Small intestine (tissue), 7 donors: ENCODE results near the gene ITIH3. TPM values are rescaled to one million over a fixed set of nuclear protein-coding genes. Genes with fewer than 3 reads are reported as not detected.

ENCODE experiments used
- DNase-seq, 2 donors: peaks; one replicate each; pipeline versions ENCODE4 v3.0.0 to v3.0.0-alpha.2; 2013
- FAIRE-seq: peaks from 2 replicates; lab custom pipeline; 2012; peaks lifted over from hg19 to GRCh38; lab: Jason Lieb, UNC
- H3K27ac ChIP-seq, 3 donors: one replicate each; pipeline ENCODE4 v1.5.1; 2013; ENCODE audit warnings: low read length in 2 of 3, mild to moderate bottlenecking in 2 of 3, control low read depth in 1 of 3, inconsistent platforms in 1 of 3, low read depth in 1 of 3, moderate library complexity in 1 of 3
- H3K27me3 ChIP-seq, 3 donors: one replicate each; pipeline ENCODE4 v1.6.1; 2013; ENCODE audit warnings: low read length in 3 of 3, inconsistent platforms in 1 of 3; ENCODE audit not compliant: control insufficient read depth in 3 of 3, insufficient read depth in 3 of 3
- H3K36me3 ChIP-seq, 3 donors: one replicate each; pipeline ENCODE4 v1.6.1; 2013; ENCODE audit warnings: low read length in 3 of 3, inconsistent platforms in 1 of 3, low read depth in 1 of 3, mild to moderate bottlenecking in 1 of 3, moderate library complexity in 1 of 3; ENCODE audit not compliant: control insufficient read depth in 3 of 3, insufficient read depth in 2 of 3
- H3K4me1 ChIP-seq, 3 donors: one replicate each; pipeline ENCODE4 v1.6.1; 2013; ENCODE audit warnings: low read length in 2 of 3, inconsistent platforms in 1 of 3, low read depth in 1 of 3, mild to moderate bottlenecking in 1 of 3, moderate library complexity in 1 of 3; ENCODE audit not compliant: control insufficient read depth in 3 of 3, insufficient read depth in 2 of 3
- H3K4me3 ChIP-seq, 3 donors: one replicate each; pipeline ENCODE4 v1.5.1; 2013; ENCODE audit warnings: low read length in 3 of 3, control low read depth in 1 of 3, inconsistent platforms in 1 of 3, low read depth in 1 of 3, mild to moderate bottlenecking in 1 of 3, moderate library complexity in 1 of 3
- H3K9me3 ChIP-seq, 2 donors: one replicate each; pipeline ENCODE4 v1.6.1; 2013; ENCODE audit warnings: low read depth in 1 of 2, low read length in 1 of 2; ENCODE audit not compliant: control insufficient read depth in 2 of 2, insufficient read depth in 1 of 2
- WGBS, 3 donors: extraction: QIAGEN DNeasy Blood & Tissue Kit; methylation state at CpG; one replicate each; pipeline ENCODE4 v1.1.7; 2013; 5-methylcytosine and 5-hydroxymethylcytosine counted together
- polyA plus RNA-seq, 4 donors: library from polyadenylated mRNA; stranded (reverse) in 3 of 4; unstranded in 1 of 4; fragments of 200-250 nt in 3 of 4; fragments of 120-200 nt in 1 of 4; gene quantifications; one replicate each; pipeline versions ENCODE4 v1.2.1 to v1.2.3, GENCODE V29; 2013
- donor health status: healthy with polysubstance abuse.
- donor health status: control.
- donor health status: control.
- donor health status: Bipolar disorder and iron deficiency.
- donor health status: healthy.

Gene ITIH3
- polyA plus RNA-seq, 4 donors: 1.8 to 6.7 TPM; not detected in 2

GRCh38 chr3:52854013-52854412 lies 59.4 kb downstream of the ITIH3 start:
- Histone ChIP-seq H3K27ac (no peak overlapping the region), H3K4me3 (no peak overlapping the region), H3K4me1 (no peaks in the 10 kb centered on the region), H3K36me3 (peaks cover 0 to 33% (median 5%) of the 10 kb centered on the region in 3 donors), H3K27me3 (no peaks in the 10 kb centered on the region), H3K9me3 (no peaks in the 10 kb centered on the region)
- no peak for FAIRE-seq
- no peak for DNase-seq
- WGBS, 3 donors: 84 to 96% (median 93%) methylated on average over 2 of the region's 2 CpGs

GRCh38 chr3:52856666-52857065 lies 62.1 kb downstream of the ITIH3 start:
- DNase-seq: no peak
- Histone ChIP-seq H3K27ac (no peak overlapping the region), H3K4me1 (no peaks in the 10 kb centered on the region), H3K36me3 (peaks cover 0 to 17% (median 3%) of the 10 kb centered on the region in 3 donors), H3K4me3 (no peak overlapping the region), H3K9me3 (no peaks in the 10 kb centered on the region), H3K27me3 (no peaks in the 10 kb centered on the region)
- WGBS, 3 donors: 85 to 91% (median 86%) methylated on average over 5 of the region's 5 CpGs
- no peak for FAIRE-seq

GRCh38 chr3:52857133-52857532 lies 62.5 kb downstream of the ITIH3 start:
- H3K4me1 ChIP-seq: no peaks in the 10 kb centered on the region
- DNase-seq (no peak), FAIRE-seq (no peak)
- no peak overlapping the region for H3K27ac ChIP-seq
- no peak overlapping the region for H3K4me3 ChIP-seq
- H3K9me3 ChIP-seq: no peaks in the 10 kb centered on the region
- 85 to 92% (median 92%) methylated on average over 3 of the region's 3 CpGs for WGBS, 3 donors
- H3K27me3 ChIP-seq: no peaks in the 10 kb centered on the region
- H3K36me3 ChIP-seq: peaks cover 0 to 13% (median 3%) of the 10 kb centered on the region in 3 donors

GRCh38 chr3:52857864-52858263 lies 63.3 kb downstream of the ITIH3 start:
- no peak overlapping the region for H3K27ac ChIP-seq
- WGBS, 3 donors: 87 to 92% (median 92%) methylated on average over 5 of the region's 5 CpGs

More at GRCh38 chr3:52857864-52858263, 63.3 kb downstream of the ITIH3 start:
- Histone ChIP-seq H3K9me3 (no peaks in the 10 kb centered on the region), H3K27me3 (no peaks in the 10 kb centered on the region), H3K4me3 (no peak overlapping the region), H3K36me3 (peaks cover 0 to 10% (median 0%) of the 10 kb centered on the region in 3 donors), H3K4me1 (no peaks in the 10 kb centered on the region)
- no peak for DNase-seq
- no peak for FAIRE-seq

Other genes with a start within 250 kb of the ITIH3 start
- gene PBRM1, start 108.9 kb upstream of the ITIH3 start, polyA plus RNA-seq: 10 to 100 TPM in 2 of 4 donors, 1 to 10 TPM in 2; 6.7 to 36.2 (median 12.3) TPM
- gene GNL3, start 108.8 kb upstream of the ITIH3 start, polyA plus RNA-seq: 10 to 100 TPM; 25.3 to 84.2 (median 55.3) TPM
- 10 to 100 TPM; 13.0 to 47.6 (median 26.3) TPM for gene GLT8D1, start 89.0 kb upstream of the ITIH3 start, polyA plus RNA-seq
- 100 to 1,000 TPM in 3 of 4 donors, 10 to 100 TPM in 1; 90.6 to 215 (median 153) TPM for gene SPCS1, start 88.7 kb upstream of the ITIH3 start, polyA plus RNA-seq
- 10 to 100 TPM in 1 of 4 donors, 1 to 10 TPM in 3; 3.0 to 18.5 (median 7.0) TPM for gene NEK4, start 23.9 kb upstream of the ITIH3 start, polyA plus RNA-seq
- gene ITIH1, start 17.2 kb upstream of the ITIH3 start, polyA plus RNA-seq: under 1 TPM in 2 of 4 donors, not detected in 2; 0.13 to 0.58 TPM
- 1 to 10 TPM in 3 of 4 donors, under 1 TPM in 1; 0.67 to 4.9 (median 2.8) TPM for gene ITIH4, start 35.9 kb downstream of the ITIH3 start, polyA plus RNA-seq
- 10 to 100 TPM in 1 of 4 donors, 1 to 10 TPM in 3; 3.4 to 32.3 (median 7.4) TPM for gene MUSTN1, start 40.2 kb downstream of the ITIH3 start, polyA plus RNA-seq
- 1 to 10 TPM in 3 of 4 donors, not detected in 1; 2.7 to 6.8 (median 4.3) TPM for gene STIMATE, start 102.8 kb downstream of the ITIH3 start, polyA plus RNA-seq